Trophoblast cell (in vitro differentiated cells and primary cell): ENCODE measurements around the gene BCAN. TPM values are rescaled to one million over a fixed set of nuclear protein-coding genes. Genes with fewer than 3 reads are reported as not detected.

Experiments used
- DNase-seq, 2 donors: peaks; one replicate each; pipeline ENCODE4 v3.0.0-alpha.2; 2016
- H2AFZ ChIP-seq: 2 replicates; pipeline ENCODE4 v1.6.1; 2013; ENCODE audit warnings: low read length, moderate library complexity, mild to moderate bottlenecking; ENCODE audit not compliant: insufficient read depth, poor library complexity
- H2AK5ac ChIP-seq: 2 replicates; pipeline ENCODE4 v1.6.1; 2013; ENCODE audit warnings: mild to moderate bottlenecking, low read length
- H2BK120ac ChIP-seq: 2 replicates; pipeline ENCODE4 v1.6.1; 2013; ENCODE audit warnings: low read length, mild to moderate bottlenecking, moderate library complexity; ENCODE audit not compliant: insufficient read depth, poor library complexity
- H2BK12ac ChIP-seq: 2 replicates; pipeline ENCODE4 v1.6.1; 2013; ENCODE audit warnings: mild to moderate bottlenecking, low read length, moderate library complexity
- H2BK5ac ChIP-seq: 2 replicates; pipeline ENCODE4 v1.6.1; 2013; ENCODE audit warnings: low read length, low read depth, moderate library complexity, mild to moderate bottlenecking; ENCODE audit not compliant: poor library complexity
- H3K14ac ChIP-seq: 2 replicates; pipeline ENCODE4 v1.6.1; 2013; ENCODE audit warnings: mild to moderate bottlenecking, low read length
- H3K18ac ChIP-seq: 2 replicates; pipeline ENCODE4 v1.6.1; 2013; ENCODE audit warnings: mild to moderate bottlenecking, low read length
- H3K23ac ChIP-seq: 2 replicates; pipeline ENCODE4 v1.6.1; 2013; ENCODE audit warnings: low read length
- H3K27ac ChIP-seq: 2 replicates; pipeline ENCODE4 v1.5.1; 2013; ENCODE audit warnings: low read depth, mild to moderate bottlenecking, inconsistent platforms, low read length, moderate library complexity
- H3K27me3 ChIP-seq: 2 replicates; pipeline ENCODE4 v1.6.1; 2013; ENCODE audit warnings: inconsistent platforms, mild to moderate bottlenecking, low read length, moderate library complexity; ENCODE audit not compliant: insufficient read depth
- H3K36me3 ChIP-seq, 2 experiments: 1 replicate in 1 of 2; 2 replicates in 1 of 2; pipeline ENCODE4 v1.6.1; 2013; ENCODE audit warnings: low read length in 2 of 2, mild to moderate bottlenecking in 2 of 2, moderate library complexity in 1 of 2; ENCODE audit not compliant: insufficient read depth in 2 of 2, control insufficient read depth in 1 of 2
- H3K4ac ChIP-seq: 2 replicates; pipeline ENCODE4 v1.6.1; 2013; ENCODE audit warnings: low read depth, mild to moderate bottlenecking, low read length, moderate library complexity
- H3K4me1 ChIP-seq, 2 experiments: 1 replicate in 1 of 2; 2 replicates in 1 of 2; pipeline ENCODE4 v1.6.1; 2013; ENCODE audit warnings: low read length in 2 of 2, mild to moderate bottlenecking in 2 of 2, moderate library complexity in 1 of 2; ENCODE audit not compliant: insufficient read depth in 2 of 2, control insufficient read depth in 1 of 2
- H3K4me2 ChIP-seq: 2 replicates; pipeline ENCODE4 v1.6.1; 2013; ENCODE audit warnings: inconsistent platforms, mild to moderate bottlenecking, low read length, moderate library complexity
- H3K4me3 ChIP-seq: 2 replicates; pipeline ENCODE4 v1.5.1; 2013; ENCODE audit warnings: mild to moderate bottlenecking, low read depth, low read length, inconsistent platforms
- H3K79me1 ChIP-seq: one replicate; pipeline ENCODE4 v1.6.1; 2013; ENCODE audit warnings: low read length
- H3K79me2 ChIP-seq: 2 replicates; pipeline ENCODE4 v1.6.1; 2013; ENCODE audit warnings: low read length, mild to moderate bottlenecking; ENCODE audit not compliant: control insufficient read depth, insufficient read depth, poor library complexity
- H3K9ac ChIP-seq: 2 replicates; pipeline ENCODE4 v1.6.1; 2013; ENCODE audit warnings: mild to moderate bottlenecking, low read length
- H3K9me3 ChIP-seq: 2 replicates; pipeline ENCODE4 v1.6.1; 2013; ENCODE audit warnings: low read depth, mild to moderate bottlenecking, control low read depth, inconsistent platforms, low read length; ENCODE audit not compliant: insufficient read depth
- H4K12ac ChIP-seq: 2 replicates; pipeline ENCODE4 v1.6.1; 2013; ENCODE audit warnings: low read depth, mild to moderate bottlenecking, low read length, moderate library complexity
- H4K8ac ChIP-seq: 2 replicates; pipeline ENCODE4 v1.6.1; 2013; ENCODE audit warnings: low read depth, mild to moderate bottlenecking, low read length, moderate library complexity
- H4K91ac ChIP-seq: one replicate; pipeline ENCODE4 v1.6.1; 2013; ENCODE audit warnings: low read depth, mild to moderate bottlenecking, low read length, moderate library complexity
- WGBS: extraction: QIAGEN DNeasy Blood & Tissue Kit; methylation state at CpG from one replicate; pipeline ENCODE4 v1.1.7; 2013; ENCODE audit warnings: missing lambda C conversion rate; ENCODE audit not compliant: insufficient read length, insufficient coverage; ENCODE audit errors: extremely low coverage; 5-methylcytosine and 5-hydroxymethylcytosine counted together
- polyA plus RNA-seq: library from polyadenylated mRNA; stranded (reverse); fragments of 200-250 nt; gene quantifications from 2 replicates; pipeline ENCODE4 v1.2.3, GENCODE V29; 2013

BCAN gene
- 2.4 and 3.1 TPM in 2 replicates for polyA plus RNA-seq

- Histone ChIP-seq H4K91ac (no peak within 1 kb of the TSS), H3K79me1 (no peaks in the 10 kb centered on the region), H2BK12ac (no peak within 1 kb of the TSS), H3K4me1 (peaks cover 13 to 17% of the 10 kb centered on the region in 2 experiments), H2AFZ (no peak within 1 kb of the TSS), H2BK120ac (no peak within 1 kb of the TSS), H4K8ac (no peak within 1 kb of the TSS), H2AK5ac (no peak within 1 kb of the TSS), H3K4me2 (peak within 1 kb of the TSS; percentile 59), H3K79me2 (no peaks in the 10 kb centered on the region), H3K14ac (no peak within 1 kb of the TSS), H3K18ac (no peak within 1 kb of the TSS), H3K9me3 (peaks cover 9% of the 10 kb centered on the region), H2BK5ac (no peak within 1 kb of the TSS), H3K4me3 (no peak within 1 kb of the TSS), H3K36me3 (no peaks in the 10 kb centered on the region), H3K23ac (no peak within 1 kb of the TSS), H3K27ac (no peak within 1 kb of the TSS), H3K9ac (no peak within 1 kb of the TSS), H3K4ac (no peak within 1 kb of the TSS), H4K12ac (no peak within 1 kb of the TSS), H3K27me3 (peaks cover 51% of the 10 kb centered on the region)
- no CpG with 5 or more reads among the region's 46 CpGs for WGBS
- DNase-seq = peak in 1 of 2 donors; percentile 13
Measured at GRCh38 chr1:156641761-156642264, at the start of gene BCAN. Gene BCAN, plus strand, starts transcription at chr1:156642117. Its CDS starts 3,938 bp downstream, at chr1:156646055.

- H3K4ac ChIP-seq = peak overlapping the region; percentile 30
- peaks cover 6% of the 10 kb centered on the region for H3K79me1 ChIP-seq
- H3K23ac ChIP-seq = no peak overlapping the region
- H3K36me3 ChIP-seq = peaks cover 29 to 37% of the 10 kb centered on the region in 2 experiments
- H3K4me3 ChIP-seq = peak overlapping the region; percentile 79
- WGBS = no CpG with 5 or more reads among the region's 16 CpGs
- H3K27ac ChIP-seq = no peak overlapping the region
- peaks cover 6% of the 10 kb centered on the region for H3K79me2 ChIP-seq
- H2BK5ac ChIP-seq = no peak overlapping the region
- no peaks in the 10 kb centered on the region for H3K9me3 ChIP-seq
- peak overlapping the region; percentile 93 for H3K4me2 ChIP-seq
- DNase-seq = no peak
- H4K12ac ChIP-seq = peak overlapping the region; percentile 90
- no peak overlapping the region for H2BK120ac ChIP-seq
- peak overlapping the region; percentile 65 for H4K91ac ChIP-seq
- H4K8ac ChIP-seq = peak overlapping the region; percentile 89
- peak overlapping the region; percentile 16 for H2AK5ac ChIP-seq
- H3K27me3 ChIP-seq = no peaks in the 10 kb centered on the region
- peaks cover 3 to 8% of the 10 kb centered on the region in 2 experiments for H3K4me1 ChIP-seq
- H3K18ac ChIP-seq = peak overlapping the region; percentile 91
- peak overlapping the region; percentile 82 for H3K9ac ChIP-seq
- peak overlapping the region; percentile 42 for H2AFZ ChIP-seq
- H2BK12ac ChIP-seq = no peak overlapping the region
- H3K14ac ChIP-seq = peak overlapping the region; percentile 80
Measured at GRCh38 chr1:156592158-156592909, 49.6 kb upstream of the BCAN start.

- Histone ChIP-seq H2BK120ac (no peak overlapping the region), H2AFZ (no peak overlapping the region), H3K4me2 (no peak overlapping the region), H3K36me3 (peaks cover 34 to 45% of the 10 kb centered on the region in 2 experiments), H3K9ac (no peak overlapping the region), H3K23ac (no peak overlapping the region), H3K18ac (no peak overlapping the region), H3K27me3 (no peaks in the 10 kb centered on the region), H3K79me2 (peaks cover 6% of the 10 kb centered on the region), H3K4me3 (no peak overlapping the region), H3K9me3 (no peaks in the 10 kb centered on the region), H2BK5ac (no peak overlapping the region), H3K4me1 (peaks cover 3 to 8% of the 10 kb centered on the region in 2 experiments), H4K12ac (no peak overlapping the region), H3K79me1 (peaks cover 6% of the 10 kb centered on the region), H3K14ac (no peak overlapping the region), H2BK12ac (no peak overlapping the region), H3K4ac (no peak overlapping the region), H4K8ac (no peak overlapping the region), H4K91ac (no peak overlapping the region), H3K27ac (no peak overlapping the region), H2AK5ac (no peak overlapping the region)
- DNase-seq = no peak
- WGBS = no CpG with 5 or more reads among the region's 8 CpGs
Measured at GRCh38 chr1:156592910-156593660, 48.8 kb upstream of the BCAN start.

GRCh38 chr1:156593661-156593989, 48.3 kb upstream of the BCAN start:
- H3K79me1 ChIP-seq = peaks cover 6% of the 10 kb centered on the region
- H3K4ac ChIP-seq = no peak overlapping the region
- no peaks in the 10 kb centered on the region for H3K27me3 ChIP-seq
- H3K9me3 ChIP-seq = no peaks in the 10 kb centered on the region
- DNase-seq = no peak
- no peak overlapping the region for H3K14ac ChIP-seq
- no peak overlapping the region for H3K27ac ChIP-seq
- peaks cover 3 to 8% of the 10 kb centered on the region in 2 experiments for H3K4me1 ChIP-seq
- no peak overlapping the region for H2AFZ ChIP-seq
- no peak overlapping the region for H3K23ac ChIP-seq
- H3K79me2 ChIP-seq = peaks cover 6% of the 10 kb centered on the region
- no peak overlapping the region for H4K12ac ChIP-seq
- H3K4me2 ChIP-seq = no peak overlapping the region
- no peak overlapping the region for H3K4me3 ChIP-seq
- no peak overlapping the region for H3K9ac ChIP-seq
- H4K91ac ChIP-seq = no peak overlapping the region
- no peak overlapping the region for H4K8ac ChIP-seq
- WGBS = no CpG with 5 or more reads among the region's 8 CpGs
- no peak overlapping the region for H2BK5ac ChIP-seq
- H2AK5ac ChIP-seq = no peak overlapping the region
- no peak overlapping the region for H2BK120ac ChIP-seq
- H2BK12ac ChIP-seq = no peak overlapping the region
- no peak overlapping the region for H3K18ac ChIP-seq
- peaks cover 37 to 48% of the 10 kb centered on the region in 2 experiments for H3K36me3 ChIP-seq
